ENCODE data around the gene DZIP1.

DNA sequence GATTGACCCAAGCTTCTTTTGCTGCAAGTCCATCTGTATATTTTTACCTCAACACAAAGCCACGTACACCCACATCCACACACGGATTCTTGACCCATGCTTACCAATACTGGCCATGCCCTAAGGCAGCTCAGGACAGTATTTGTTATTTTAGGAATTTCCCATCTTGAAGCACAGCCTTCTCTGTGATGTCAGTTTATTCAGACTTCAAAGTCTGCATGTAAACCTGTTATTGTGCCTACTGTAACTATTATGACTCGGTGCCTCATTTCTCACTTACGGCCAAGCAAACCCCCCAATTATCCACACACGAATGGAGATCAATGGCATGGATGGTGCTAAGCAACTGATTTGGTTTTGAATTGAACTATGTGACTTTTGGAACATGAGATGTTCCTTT is 74.5 kb downstream of the DZIP1 start:
- TF ChIP-seq, protein P1, sequence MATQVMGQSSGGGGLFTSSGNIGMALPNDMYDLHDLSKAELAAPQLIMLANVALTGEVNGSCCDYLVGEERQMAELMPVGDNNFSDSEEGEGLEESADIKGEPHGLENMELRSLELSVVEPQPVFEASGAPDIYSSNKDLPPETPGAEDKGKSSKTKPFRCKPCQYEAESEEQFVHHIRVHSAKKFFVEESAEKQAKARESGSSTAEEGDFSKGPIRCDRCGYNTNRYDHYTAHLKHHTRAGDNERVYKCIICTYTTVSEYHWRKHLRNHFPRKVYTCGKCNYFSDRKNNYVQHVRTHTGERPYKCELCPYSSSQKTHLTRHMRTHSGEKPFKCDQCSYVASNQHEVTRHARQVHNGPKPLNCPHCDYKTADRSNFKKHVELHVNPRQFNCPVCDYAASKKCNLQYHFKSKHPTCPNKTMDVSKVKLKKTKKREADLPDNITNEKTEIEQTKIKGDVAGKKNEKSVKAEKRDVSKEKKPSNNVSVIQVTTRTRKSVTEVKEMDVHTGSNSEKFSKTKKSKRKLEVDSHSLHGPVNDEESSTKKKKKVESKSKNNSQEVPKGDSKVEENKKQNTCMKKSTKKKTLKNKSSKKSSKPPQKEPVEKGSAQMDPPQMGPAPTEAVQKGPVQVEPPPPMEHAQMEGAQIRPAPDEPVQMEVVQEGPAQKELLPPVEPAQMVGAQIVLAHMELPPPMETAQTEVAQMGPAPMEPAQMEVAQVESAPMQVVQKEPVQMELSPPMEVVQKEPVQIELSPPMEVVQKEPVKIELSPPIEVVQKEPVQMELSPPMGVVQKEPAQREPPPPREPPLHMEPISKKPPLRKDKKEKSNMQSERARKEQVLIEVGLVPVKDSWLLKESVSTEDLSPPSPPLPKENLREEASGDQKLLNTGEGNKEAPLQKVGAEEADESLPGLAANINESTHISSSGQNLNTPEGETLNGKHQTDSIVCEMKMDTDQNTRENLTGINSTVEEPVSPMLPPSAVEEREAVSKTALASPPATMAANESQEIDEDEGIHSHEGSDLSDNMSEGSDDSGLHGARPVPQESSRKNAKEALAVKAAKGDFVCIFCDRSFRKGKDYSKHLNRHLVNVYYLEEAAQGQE (IDR thresholded peaks at IDR 0.05; ENCODE audit: insufficient read depth in 1 of 2, low read depth in 2 of 2, low read length in 2 of 2) = no peak
- TF ChIP-seq POLR2AphosphoS5 (IDR thresholded peaks at IDR 0.05; ENCODE audit: low read depth, low read length) = no peak
- no peak for TF ChIP-seq TAF1 (IDR thresholded peaks at IDR 0.05; ENCODE audit: borderline replicate concordance, insufficient read depth, low read length)
- no peak for TF ChIP-seq SIN3A (IDR thresholded peaks at IDR 0.05; ENCODE audit: borderline replicate concordance, insufficient read depth, low read length)
- TF ChIP-seq FOXP2 (optimal IDR thresholded peaks at IDR 0.05; ENCODE audit: borderline replicate concordance, extremely low read depth, extremely low read length, insufficient read depth) = no peak

Measured in PFSK-1 (cell line).